ENCODE data around the gene PGBD5. TPM values are rescaled to one million over a fixed set of nuclear protein-coding genes. Genes with fewer than 3 reads are reported as not detected.

PGBD5 gene
- total RNA-seq, 4 donors from 2014 or later, result 0.79 to 2.6 (median 1.1) TPM

GRCh38 chr1:230399321-230400006 lies 26.7 kb downstream of the PGBD5 start:
- WGBS, 2 donors (ENCODE audit: low coverage in 1 of 2), result 91 to 96% methylated on average over 4 to 22 of the region's 22 CpGs
- intact Hi-C loops (cut with DNase I; ENCODE audit: low total_unique reads), result no loop called here
- Histone ChIP-seq H3K9me3 (no peaks in the 10 kb centered on the region), H3K4me3 (no peak overlapping the region), H3K4me1 (no peaks in the 10 kb centered on the region), H3K27me3 (no peaks in the 10 kb centered on the region), H3K36me3 (no peaks in the 10 kb centered on the region), H3K27ac (no peak overlapping the region)
- in situ Hi-C loops (cut with MboI; ENCODE audit: low pct_ligation_motif_present in 1 of 4, low pct_unique_long_range_greater_than_20kb in 1 of 4, low sequenced_read_pairs in 3 of 4), result no loop called here
- TF ChIP-seq POLR2A (IDR thresholded peaks at IDR 0.05) (no peak), POLR2AphosphoS5 (IDR thresholded peaks at IDR 0.05) (no peak), EP300 (IDR thresholded peaks at IDR 0.05; ENCODE audit: low read depth) (no peak), CTCF (IDR thresholded peaks at IDR 0.05) (no peak)
- no peak for DNase-seq

GRCh38 chr1:230398856-230399255 lies 27.3 kb downstream of the PGBD5 start:
- Histone ChIP-seq H3K27me3 (no peaks in the 10 kb centered on the region), H3K9me3 (no peaks in the 10 kb centered on the region), H3K36me3 (no peaks in the 10 kb centered on the region), H3K4me3 (no peak overlapping the region), H3K27ac (no peak overlapping the region), H3K4me1 (no peaks in the 10 kb centered on the region)
- TF ChIP-seq POLR2AphosphoS5 (IDR thresholded peaks at IDR 0.05) (no peak), POLR2A (IDR thresholded peaks at IDR 0.05) (no peak), CTCF (IDR thresholded peaks at IDR 0.05) (no peak), EP300 (IDR thresholded peaks at IDR 0.05; ENCODE audit: low read depth) (no peak)
- intact Hi-C loops (cut with DNase I; ENCODE audit: low total_unique reads) (no loop called here), in situ Hi-C loops (cut with MboI; ENCODE audit: low pct_ligation_motif_present in 1 of 4, low pct_unique_long_range_greater_than_20kb in 1 of 4, low sequenced_read_pairs in 3 of 4) (no loop called here)
- DNase-seq, result no peak
- WGBS, 2 donors (ENCODE audit: low coverage in 1 of 2), result 85 to 89% methylated on average over 4 to 8 of the region's 8 CpGs

GRCh38 chr1:230396966-230397365 lies 29.2 kb downstream of the PGBD5 start:
- intact Hi-C loops (cut with DNase I; ENCODE audit: low total_unique reads) (no loop called here), in situ Hi-C loops (cut with MboI; ENCODE audit: low pct_ligation_motif_present in 1 of 4, low pct_unique_long_range_greater_than_20kb in 1 of 4, low sequenced_read_pairs in 3 of 4) (no loop called here)
- Histone ChIP-seq H3K4me3 (no peak overlapping the region), H3K9me3 (no peaks in the 10 kb centered on the region), H3K4me1 (no peaks in the 10 kb centered on the region), H3K27me3 (no peaks in the 10 kb centered on the region), H3K36me3 (no peaks in the 10 kb centered on the region), H3K27ac (no peak overlapping the region)
- TF ChIP-seq EP300 (IDR thresholded peaks at IDR 0.05; ENCODE audit: low read depth), result no peak
- no peak for TF ChIP-seq POLR2AphosphoS5 (IDR thresholded peaks at IDR 0.05)
- no peak for TF ChIP-seq CTCF (IDR thresholded peaks at IDR 0.05)
- no peak for TF ChIP-seq POLR2A (IDR thresholded peaks at IDR 0.05)
- WGBS, 2 donors (ENCODE audit: low coverage in 1 of 2), result 79 to 93% methylated on average over 2 to 10 of the region's 10 CpGs
- DNase-seq, result no peak

- Histone ChIP-seq H3K9me3 (no peaks in the 10 kb centered on the region), H3K4me1 (no peaks in the 10 kb centered on the region), H3K36me3 (no peaks in the 10 kb centered on the region), H3K4me3 (no peak overlapping the region), H3K27ac (no peak overlapping the region), H3K27me3 (no peaks in the 10 kb centered on the region)
- TF ChIP-seq POLR2A (IDR thresholded peaks at IDR 0.05) (no peak), POLR2AphosphoS5 (IDR thresholded peaks at IDR 0.05) (no peak), CTCF (IDR thresholded peaks at IDR 0.05) (no peak), EP300 (IDR thresholded peaks at IDR 0.05; ENCODE audit: low read depth) (no peak)
- intact Hi-C loops (cut with DNase I; ENCODE audit: low total_unique reads), result no loop called here
- in situ Hi-C loops (cut with MboI; ENCODE audit: low pct_ligation_motif_present in 1 of 4, low pct_unique_long_range_greater_than_20kb in 1 of 4, low sequenced_read_pairs in 3 of 4), result no loop called here
- DNase-seq, result no peak
- 80 to 93% methylated on average over 1 of the region's 1 CpG for WGBS, 2 donors (ENCODE audit: low coverage in 1 of 2)
Observed at GRCh38 chr1:230395932-230396331, 30.2 kb downstream of the PGBD5 start.

Measured in transverse colon (tissue), 4 donors.